Aorta (tissue), 5 donors: ENCODE data around the gene SETD9. TPM values are rescaled to one million over a fixed set of nuclear protein-coding genes. Genes with fewer than 3 reads are reported as not detected.

ENCODE experiments used
- ATAC-seq: fragments of 200-7000 bp; cut with Tn5 transposase; one replicate; pipeline ENCODE4 v1.9.1; 2022; ENCODE audit warnings: moderate library complexity; ENCODE audit not compliant: low FRiP score
- DNase-seq, 2 donors: peaks; one replicate each; pipeline ENCODE4 v3.0.0-alpha.2; 2020
- H3K27ac ChIP-seq, 2 donors: one replicate each; pipeline ENCODE4 v1.5.1; 2013; ENCODE audit warnings: low read length in 2 of 2, mild to moderate bottlenecking in 2 of 2, moderate library complexity in 2 of 2, control low read depth in 1 of 2, inconsistent platforms in 1 of 2, low read depth in 1 of 2
- H3K27me3 ChIP-seq, 2 donors: one replicate each; pipeline ENCODE4 v1.6.1; 2013; ENCODE audit warnings: control low read depth in 1 of 2, low read length in 1 of 2, mild to moderate bottlenecking in 1 of 2, moderate library complexity in 1 of 2; ENCODE audit not compliant: insufficient read depth in 2 of 2, control insufficient read depth in 1 of 2
- H3K36me3 ChIP-seq, 2 donors: one replicate each; pipeline ENCODE4 v1.6.1; 2013; ENCODE audit warnings: control low read depth in 1 of 2, low read length in 1 of 2, mild to moderate bottlenecking in 1 of 2; ENCODE audit not compliant: insufficient read depth in 2 of 2, control insufficient read depth in 1 of 2
- H3K4me1 ChIP-seq, 2 donors: one replicate each; pipeline ENCODE4 v1.6.1; 2013; ENCODE audit warnings: low read length in 2 of 2, control low read depth in 1 of 2, mild to moderate bottlenecking in 1 of 2, moderate library complexity in 1 of 2; ENCODE audit not compliant: insufficient read depth in 2 of 2, control insufficient read depth in 1 of 2
- H3K4me3 ChIP-seq, 2 donors: one replicate each; pipeline ENCODE4 v1.5.1; 2013; ENCODE audit warnings: low read length in 2 of 2, control low read depth in 1 of 2, mild to moderate bottlenecking in 1 of 2
- H3K9me3 ChIP-seq: one replicate; pipeline ENCODE4 v1.6.1; 2013; ENCODE audit warnings: mild to moderate bottlenecking, low read length; ENCODE audit not compliant: control insufficient read depth
- WGBS, 2 donors: extraction: QIAGEN DNeasy Blood & Tissue Kit; methylation state at CpG; one replicate each; pipeline ENCODE4 v1.1.7; 2013; 5-methylcytosine and 5-hydroxymethylcytosine counted together
- intact Hi-C, 2 donors: fragments of 100-400 bp; cut with DNase I; formaldehyde crosslinking; loops; one replicate each; pipeline versions ENCODE4 v1.14.2 to v1.15.0; 2022
- polyA plus RNA-seq, 2 donors: library from polyadenylated mRNA; stranded (reverse); fragments of 200-250 nt; gene quantifications; one replicate each; pipeline ENCODE4 v1.2.3, GENCODE V29; 2013
- total RNA-seq, 2 donors: library from RNA; stranded (reverse); fragmentation: NEBNext Ultra II Directional; extraction: Animal tissue kit (Norgen Biotek cat#: 25700); gene quantifications; one replicate each; pipeline ENCODE4 v1.2.1, GENCODE V29; 2021
- donor health status: healthy with polysubstance abuse.
- donor health status: Bipolar disorder and iron deficiency.
- donor health status: DM: no; HTN: no; CAD: no.
- donor health status: DM: no; HTN: no; CAD: no.
- donor health status: DM: yes; HTN: yes; CAD: no.

Gene SETD9
- total and polyA plus RNA-seq, 4 donors, result 8.1 to 11.1 (median 8.8) TPM

- Histone ChIP-seq H3K27me3 (peaks cover 0 to 3% of the 10 kb centered on the region in 2 donors), H3K27ac (no peak overlapping the region), H3K9me3 (peaks cover 1% of the 10 kb centered on the region), H3K4me3 (no peak overlapping the region), H3K36me3 (no peaks in the 10 kb centered on the region), H3K4me1 (no peaks in the 10 kb centered on the region)
- intact Hi-C loops, result no loop called here
- WGBS, 2 donors, result 79% methylated on average over 2 of the region's 2 CpGs
- DNase-seq, result no peak
- ATAC-seq, result no peak
Measured at GRCh38 chr5:56964173-56964572, 54.8 kb downstream of the SETD9 start.

Other genes starting within 250 kb of the SETD9 start
- gene MAP3K1, start 94.0 kb upstream of the SETD9 start, total RNA-seq, result 10 to 100 TPM; 11.2 to 26.3 TPM
- 1 to 10 TPM; 1.8 to 3.2 TPM for gene MAP3K1, start 94.0 kb upstream of the SETD9 start, polyA plus RNA-seq
- 10 to 100 TPM; 20.7 to 27.2 TPM for gene MIER3, start 42.5 kb downstream of the SETD9 start, total RNA-seq
- gene MIER3, start 42.5 kb downstream of the SETD9 start, polyA plus RNA-seq, result 1 to 10 TPM; 8.1 to 8.3 TPM